A549 (cell line): ENCODE results near the gene NR1H4. TPM values are rescaled to one million over a fixed set of nuclear protein-coding genes. Genes with fewer than 3 reads are reported as not detected.

Experiments used
- ATAC-seq, 2 experiments: fragments of 200-7000 bp in 1 of 2; fragments of >200 bp in 1 of 2; cut with Nextera tagmentation in 1 of 2; cut with Tn5 transposase in 1 of 2; 3 replicates each; pipeline versions ENCODE4 v1.8.0 to v1.9.1; 2018 to 2020; ENCODE audit warnings: mild to moderate bottlenecking in 1 of 2, moderate library complexity in 1 of 2
- CTCF ChIA-PET: fragments of 300-600 bp; sonication (Branson Sonifier 250); formaldehyde crosslinking; extraction: SDS; loops from one replicate; lab custom pipeline; 2021; ENCODE audit warnings: antibody characterized with exemption, inconsistent platforms; lab: Yijun Ruan, JAX
- POLR2A ChIA-PET: fragments of 350-600 bp; formaldehyde crosslinking; extraction: SDS; loops from one replicate; lab custom pipeline; 2021; ENCODE audit warnings: antibody characterized with exemption, inconsistent platforms; lab: Yijun Ruan, JAX
- DNase-seq, 2 experiments: peaks; one replicate each; pipeline versions ENCODE4 v3.0.0 to v3.0.0-alpha.2; 2011 to 2016; ENCODE audit warnings: low read depth in 1 of 2, low spot score in 1 of 2
- FAIRE-seq: peaks from 2 replicates; lab custom pipeline; 2011; peaks lifted over from hg19 to GRCh38; lab: Jason Lieb, UNC
- H3K27ac ChIP-seq, 2 experiments: fragments of >200 bp; sonication (Bioruptor Twin); formaldehyde crosslinking; 3 replicates each; pipeline ENCODE4 v1.5.1; 2016 to 2017
- H3K4me1 ChIP-seq: fragments of >200 bp; sonication (Bioruptor Twin); formaldehyde crosslinking; 3 replicates; pipeline ENCODE4 v1.6.1; 2016
- H3K4me2 ChIP-seq: fragments of >200 bp; sonication (Bioruptor Twin); formaldehyde crosslinking; 3 replicates; pipeline ENCODE4 v1.6.1; 2016
- H3K4me3 ChIP-seq: fragments of >200 bp; sonication (Bioruptor Twin); formaldehyde crosslinking; 3 replicates; pipeline ENCODE4 v1.5.1; 2016
- H3K9me3 ChIP-seq: fragments of >200 bp; sonication (Bioruptor Twin); formaldehyde crosslinking; 3 replicates; pipeline ENCODE4 v1.6.1; 2016
- CHD4 ChIP-seq: fragments of 200-600 bp; sonication (generic); IDR thresholded peaks from 2 replicates; pipeline ENCODE4 v1.6.1; 2016; ENCODE audit warnings: antibody characterized with exemption, mild to moderate bottlenecking, borderline replicate concordance
- FOXS1 ChIP-seq: fragments of 250-450 bp; sonication (Bioruptor Pico); IDR thresholded peaks from 2 replicates; pipeline ENCODE4 v1.5.0; 2020; ENCODE audit warnings: mild to moderate bottlenecking, moderate library complexity
- HOXA7 ChIP-seq: fragments of 250-450 bp; sonication (Bioruptor Pico); IDR thresholded peaks from 2 replicates; pipeline ENCODE4 v1.5.0; 2020; ENCODE audit warnings: mild to moderate bottlenecking, moderate library complexity
- JUNB ChIP-seq: fragments of >200 bp; sonication (Bioruptor Twin); formaldehyde crosslinking; IDR thresholded peaks from 2 replicates; pipeline ENCODE4 v1.6.1; 2016
- MAFK ChIP-seq: fragments of 450-650 bp; IDR thresholded peaks from 2 replicates; pipeline ENCODE4 v1.6.1; 2014; ENCODE audit not compliant: partially characterized antibody
- MAX ChIP-seq: IDR thresholded peaks from 2 replicates; pipeline ENCODE4 v1.6.1; 2012
- NFE2L2 ChIP-seq: fragments of 150-350 bp; conservative IDR thresholded peaks from 2 replicates; pipeline ENCODE4 v1.6.1; 2014; ENCODE audit warnings: low read length
- PBX3 ChIP-seq: IDR thresholded peaks from 2 replicates; pipeline ENCODE4 v1.6.1; 2012
- PHF8 ChIP-seq: fragments of 200-600 bp; sonication (generic); IDR thresholded peaks from 2 replicates; pipeline ENCODE4 v1.6.1; 2016; ENCODE audit warnings: low read depth, mild to moderate bottlenecking, antibody characterized with exemption, moderate library complexity, borderline replicate concordance
- POLR2AphosphoS2 ChIP-seq: conservative IDR thresholded peaks from 2 replicates; pipeline ENCODE4 v1.6.1; 2012; ENCODE audit warnings: low read length, improper control_type of control experiment, inconsistent platforms
- RAD21 ChIP-seq, 2 experiments: fragments of >200 bp in 1 of 2; sonication (Bioruptor Twin) in 1 of 2; formaldehyde crosslinking in 1 of 2; IDR thresholded peaks in 1 of 2; conservative IDR thresholded peaks in 1 of 2; 2 replicates in 1 of 2; 3 replicates in 1 of 2; pipeline ENCODE4 v1.6.1; 2012 to 2018; ENCODE audit warnings: inconsistent platforms in 1 of 2
- RARB ChIP-seq: fragments of 250-450 bp; sonication (Bioruptor Pico); IDR thresholded peaks from 2 replicates; pipeline ENCODE4 v1.8.0; 2021; ENCODE audit warnings: mild to moderate bottlenecking, moderate library complexity
- RCOR1 ChIP-seq: fragments of 150-350 bp; IDR thresholded peaks from 2 replicates; pipeline ENCODE4 v1.6.1; 2014; ENCODE audit warnings: antibody characterized with exemption, low read length, low read depth
- TFCP2L1 ChIP-seq: fragments of 250-450 bp; sonication (Bioruptor Pico); IDR thresholded peaks from 2 replicates; pipeline ENCODE4 v1.5.0; 2021; ENCODE audit warnings: mild to moderate bottlenecking
- ZFP36 ChIP-seq: fragments of 450-650 bp; IDR thresholded peaks from 2 replicates; pipeline ENCODE4 v1.6.1; 2014; ENCODE audit warnings: borderline replicate concordance; ENCODE audit not compliant: partially characterized antibody
- ZNF302 ChIP-seq: fragments of 250-450 bp; sonication (Bioruptor Pico); IDR thresholded peaks from 2 replicates; pipeline ENCODE4 v1.9.0; 2021; ENCODE audit warnings: inconsistent platforms, mild to moderate bottlenecking, moderate library complexity
- WGBS: methylation state at CpG from one replicate; pipeline ENCODE4 v1.1.6; 2017; ENCODE audit errors: missing lambda C conversion rate; 5-methylcytosine and 5-hydroxymethylcytosine counted together
- polyA plus RNA-seq, 4 experiments: library from polyadenylated mRNA; depleted of rRNA in 3 of 4; stranded (reverse); fragments of >200 nt; fragmentation: RNase III in 1 of 4; extraction: RNeasy Plus Mini Kit Qiagen cat#74134 plus additional on column Dnase treatment in 1 of 4; gene quantifications; 2 replicates in 3 of 4; 3 replicates in 1 of 4; pipeline ENCODE4 v1.2.3, GENCODE V29; 2011 to 2017
- TF ChIP-seq, protein P1 (sequence below): fragments of >200 bp; sonication (Bioruptor Twin); formaldehyde crosslinking; IDR thresholded peaks from 3 replicates; pipeline ENCODE4 v1.6.1; 2016

NR1H4 gene
- polyA plus RNA-seq, 2 of the 4 experiments (the other 2 are of a cell fraction), result 0.40 to 1.4 TPM

DNA sequence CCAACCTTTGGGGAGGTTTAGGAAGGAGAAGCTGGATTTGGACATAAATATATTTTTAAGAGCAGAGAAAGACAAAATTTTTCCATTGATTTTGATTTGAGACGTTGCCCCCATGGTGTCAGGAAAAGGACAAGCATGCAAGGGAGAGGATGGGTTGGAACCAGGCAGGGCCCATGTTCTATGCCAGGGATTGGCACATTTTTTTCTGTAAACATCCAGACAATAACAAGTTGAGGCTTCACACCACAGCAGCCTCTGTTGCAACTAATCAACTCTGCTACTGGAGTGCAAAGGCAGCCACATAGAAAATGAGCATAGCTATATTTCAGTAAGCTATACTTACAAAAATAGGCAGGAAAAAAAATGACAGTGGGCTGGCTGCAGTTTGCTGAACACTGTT, 44.7 kb downstream of the NR1H4 start (continued):
- TF ChIP-seq ZNF302 (CRISPR knock-in tag), result no peak
- TF ChIP-seq POLR2AphosphoS2, result no peak
- no peak for TF ChIP-seq PBX3
- TF ChIP-seq PHF8, result no peak
- no peak for TF ChIP-seq FOXS1 (CRISPR knock-in tag)
- TF ChIP-seq RARB (CRISPR knock-in tag), result no peak
- TF ChIP-seq HOXA7 (CRISPR knock-in tag), result no peak
- no peak for TF ChIP-seq TFCP2L1 (CRISPR knock-in tag)
- no peak for TF ChIP-seq MAFK

- no peak overlapping the region for H3K27ac ChIP-seq
- ATAC-seq (no peak), DNase-seq (no peak), FAIRE-seq (no peak)
- CTCF ChIA-PET, result no interaction called here
- peaks cover 8% of the 10 kb centered on the region; the same call in 2 of the 3 replicates for H3K4me1 ChIP-seq
- H3K4me3 ChIP-seq, result no peak overlapping the region
- no peak overlapping the region for H3K4me2 ChIP-seq
- POLR2A ChIA-PET, result no interaction called here
- H3K9me3 ChIP-seq, result no peaks in the 10 kb centered on the region
- TF ChIP-seq MAFK (no peak), JUNB (no peak), MAX (no peak), RCOR1 (no peak), ZFP36 (no peak), PBX3 (no peak)
- 70% methylated on average over 10 of the region's 10 CpGs for WGBS
Measured at GRCh38 chr12:100520048-100520769, 46.5 kb downstream of the NR1H4 start.

GRCh38 chr12:100521958-100522357, 48.3 kb downstream of the NR1H4 start:
- ATAC-seq, result no peak
- H3K4me3 ChIP-seq, result no peak overlapping the region
- no peak for FAIRE-seq
- no peak overlapping the region for H3K4me2 ChIP-seq
- no peak overlapping the region for H3K27ac ChIP-seq
- H3K9me3 ChIP-seq, result no peaks in the 10 kb centered on the region
- no peak for DNase-seq
- TF ChIP-seq CHD4, result no peak
- TF ChIP-seq JUNB, result no peak
- TF ChIP-seq RAD21 (conservative IDR thresholded peaks at IDR 0.05 in 1 of 2, IDR thresholded peaks at IDR 0.05 in 1 of 2), result no peak
- no peak for TF ChIP-seq NFE2L2
- TF ChIP-seq, protein P1, sequence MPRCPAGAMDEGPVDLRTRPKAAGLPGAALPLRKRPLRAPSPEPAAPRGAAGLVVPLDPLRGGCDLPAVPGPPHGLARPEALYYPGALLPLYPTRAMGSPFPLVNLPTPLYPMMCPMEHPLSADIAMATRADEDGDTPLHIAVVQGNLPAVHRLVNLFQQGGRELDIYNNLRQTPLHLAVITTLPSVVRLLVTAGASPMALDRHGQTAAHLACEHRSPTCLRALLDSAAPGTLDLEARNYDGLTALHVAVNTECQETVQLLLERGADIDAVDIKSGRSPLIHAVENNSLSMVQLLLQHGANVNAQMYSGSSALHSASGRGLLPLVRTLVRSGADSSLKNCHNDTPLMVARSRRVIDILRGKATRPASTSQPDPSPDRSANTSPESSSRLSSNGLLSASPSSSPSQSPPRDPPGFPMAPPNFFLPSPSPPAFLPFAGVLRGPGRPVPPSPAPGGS, result no peak
- TF ChIP-seq ZNF302 (CRISPR knock-in tag), result no peak
- TF ChIP-seq, all 56 proteins: peak for 0
- CTCF ChIA-PET, result no interaction called here
- 14% methylated on average over 1 of the region's 1 CpG for WGBS
- POLR2A ChIA-PET, result no interaction called here
- peaks cover 8% of the 10 kb centered on the region; the same call in 2 of the 3 replicates for H3K4me1 ChIP-seq
